ENCODE data around the gene MOSPD3. TPM values are rescaled to one million over a fixed set of nuclear protein-coding genes. Genes with fewer than 3 reads are reported as not detected.

MOSPD3 gene
- total and polyA plus RNA-seq, 2 experiments from 2014 or later: 8.8 to 44.4 TPM

GRCh38 chr7:100565133-100565571 lies 47.2 kb upstream of the MOSPD3 start:
- WGBS (ENCODE audit: low lambda C conversion rate, missing lambda C conversion rate): 93% methylated on average over 11 of the region's 11 CpGs

GRCh38 chr7:100566018-100566531 lies 46.3 kb upstream of the MOSPD3 start:
- Histone ChIP-seq H3K4me2 (no peak overlapping the region), H3K27me3 (no peaks in the 10 kb centered on the region), H3K27ac (no peak overlapping the region), H3K4me3 (no peak overlapping the region), H3K36me3 (replicated peaks; ENCODE audit: insufficient read depth, low read depth) (no peaks in the 10 kb centered on the region), H3K9me3 (ENCODE audit: low read depth) (no peaks in the 10 kb centered on the region), H3K9me2 (replicated peaks; ENCODE audit: insufficient read depth) (no peaks in the 10 kb centered on the region), H3K4me1 (ENCODE audit: insufficient read depth) (peaks cover 27% of the 10 kb centered on the region), H2AFZ (no peak overlapping the region), H4K20me1 (ENCODE audit: insufficient read depth, poor library complexity, severe bottlenecking) (no peaks in the 10 kb centered on the region), H3K79me2 (no peaks in the 10 kb centered on the region)
- no peak for DNase-seq (ENCODE audit: low spot score)
- TF ChIP-seq EZH2 (IDR thresholded peaks at IDR 0.05; ENCODE audit: borderline replicate concordance) (no peak), EZH2phosphoT487 (IDR thresholded peaks at IDR 0.05; ENCODE audit: low read depth, severe bottlenecking, unreplicated experiment) (no peak), CTCF (IDR thresholded peaks at IDR 0.05; ENCODE audit: poor library complexity) (no peak)
- WGBS (ENCODE audit: low lambda C conversion rate, missing lambda C conversion rate): 83% methylated on average over 6 of the region's 6 CpGs

More at GRCh38 chr7:100565133-100565571, 47.2 kb upstream of the MOSPD3 start:
- no peak for DNase-seq (ENCODE audit: low spot score)
- no peaks in the 10 kb centered on the region for H3K36me3 ChIP-seq (replicated peaks; ENCODE audit: insufficient read depth, low read depth)
- H3K27me3 ChIP-seq: no peaks in the 10 kb centered on the region
- no peaks in the 10 kb centered on the region for H3K79me2 ChIP-seq
- no peak overlapping the region for H2AFZ ChIP-seq
- H3K9me3 ChIP-seq (ENCODE audit: low read depth): no peaks in the 10 kb centered on the region
- no peaks in the 10 kb centered on the region for H3K9me2 ChIP-seq (replicated peaks; ENCODE audit: insufficient read depth)
- TF ChIP-seq EZH2 (IDR thresholded peaks at IDR 0.05; ENCODE audit: borderline replicate concordance) (no peak), CTCF (IDR thresholded peaks at IDR 0.05; ENCODE audit: poor library complexity) (no peak), EZH2phosphoT487 (IDR thresholded peaks at IDR 0.05; ENCODE audit: low read depth, severe bottlenecking, unreplicated experiment) (no peak)
- no peak overlapping the region for H3K4me2 ChIP-seq
- H3K4me1 ChIP-seq (ENCODE audit: insufficient read depth): peaks cover 18% of the 10 kb centered on the region
- H3K27ac ChIP-seq: no peak overlapping the region
- no peaks in the 10 kb centered on the region for H4K20me1 ChIP-seq (ENCODE audit: insufficient read depth, poor library complexity, severe bottlenecking)
- H3K4me3 ChIP-seq: no peak overlapping the region

- no peaks in the 10 kb centered on the region for H3K9me3 ChIP-seq (ENCODE audit: low read depth)
- H3K27me3 ChIP-seq: no peaks in the 10 kb centered on the region
- no peaks in the 10 kb centered on the region for H3K36me3 ChIP-seq (replicated peaks; ENCODE audit: insufficient read depth, low read depth)
- WGBS (ENCODE audit: low lambda C conversion rate, missing lambda C conversion rate): 78% methylated on average over 12 of the region's 12 CpGs
- H3K27ac ChIP-seq: peak overlapping the region; percentile 34
- no peak overlapping the region for H3K4me3 ChIP-seq
- no peak overlapping the region for H3K4me2 ChIP-seq
- H2AFZ ChIP-seq: no peak overlapping the region
- H3K9me2 ChIP-seq (replicated peaks; ENCODE audit: insufficient read depth): no peaks in the 10 kb centered on the region
- H3K4me1 ChIP-seq (ENCODE audit: insufficient read depth): peaks cover 38% of the 10 kb centered on the region
- no peak for DNase-seq (ENCODE audit: low spot score)
- no peak for TF ChIP-seq EZH2phosphoT487 (IDR thresholded peaks at IDR 0.05; ENCODE audit: low read depth, severe bottlenecking, unreplicated experiment)
- TF ChIP-seq CTCF (IDR thresholded peaks at IDR 0.05; ENCODE audit: poor library complexity): no peak
- H4K20me1 ChIP-seq (ENCODE audit: insufficient read depth, poor library complexity, severe bottlenecking): no peaks in the 10 kb centered on the region
- no peaks in the 10 kb centered on the region for H3K79me2 ChIP-seq
Observed at GRCh38 chr7:100567031-100567730, 45.2 kb upstream of the MOSPD3 start.
